G401.6 (cell line): ENCODE measurements around the gene CLCNKA.
A peak's percentile ranks its signal among the peaks of the same experiment; 100 is the strongest.
"Not testable (repeated sequence)": the region's sequence is repeated elsewhere in the genome, so short reads cannot be mapped to it uniquely, and the experiment has no call there.

ENCODE experiments used
- FAIRE-seq: peaks from 2 replicates; lab custom pipeline; 2012; peaks lifted over from hg19 to GRCh38; lab: Jason Lieb, UNC

CLCNKA gene

GRCh38 chr1:15997637-15998280 lies 24.1 kb upstream of the CLCNKA start:
- FAIRE-seq = no peak

- FAIRE-seq = no peak
Measured at GRCh38 chr1:15998929-15999328, 22.9 kb upstream of the CLCNKA start.

GRCh38 chr1:16001274-16001673 lies 20.6 kb upstream of the CLCNKA start:
- not testable (repeated sequence) for FAIRE-seq

GRCh38 chr1:16005597-16005996 lies 16.2 kb upstream of the CLCNKA start:
- no peak for FAIRE-seq

GRCh38 chr1:16006010-16006409 lies 15.8 kb upstream of the CLCNKA start:
- no peak for FAIRE-seq

- no peak for FAIRE-seq
Measured at GRCh38 chr1:16006552-16007485, 15.0 kb upstream of the CLCNKA start.

GRCh38 chr1:16007671-16008341 lies 14.0 kb upstream of the CLCNKA start:
- no peak for FAIRE-seq

GRCh38 chr1:16009030-16009460 lies 12.8 kb upstream of the CLCNKA start:
- FAIRE-seq = peak; percentile 87

- FAIRE-seq = no peak
Measured at GRCh38 chr1:16009678-16010077, 12.2 kb upstream of the CLCNKA start.

GRCh38 chr1:16010837-16011236 lies 11.0 kb upstream of the CLCNKA start:
- no peak for FAIRE-seq

GRCh38 chr1:16011936-16012589 lies 9.8 kb upstream of the CLCNKA start:
- no peak for FAIRE-seq

- FAIRE-seq = no peak
Measured at GRCh38 chr1:16012590-16013219, 9.1 kb upstream of the CLCNKA start.

GRCh38 chr1:16013220-16013907 lies 8.5 kb upstream of the CLCNKA start:
- FAIRE-seq = no peak

GRCh38 chr1:16013908-16014258 lies 8.0 kb upstream of the CLCNKA start:
- no peak for FAIRE-seq

- FAIRE-seq = no peak
Measured at GRCh38 chr1:16014509-16015482, 7.0 kb upstream of the CLCNKA start.

GRCh38 chr1:16015491-16015890 lies 6.3 kb upstream of the CLCNKA start:
- no peak for FAIRE-seq

GRCh38 chr1:16015960-16016901 lies 5.6 kb upstream of the CLCNKA start:
- no peak for FAIRE-seq

- FAIRE-seq = no peak
Measured at GRCh38 chr1:16017076-16017460, 4.8 kb upstream of the CLCNKA start.
